GM21515 (cell line): ENCODE results near the gene ACKR4.
A peak's percentile ranks its signal among the peaks of the same experiment; 100 is the strongest.
"Not testable (repeated sequence)": the region's sequence is repeated elsewhere in the genome, so short reads cannot be mapped to it uniquely, and the experiment has no call there.

Experiments
- ATAC-seq: cut with Tn5 transposase; IDR thresholded peaks from one replicate; pipeline ENCODE4 v1.9.1; 2021; ENCODE audit not compliant: unreplicated experiment

The ACKR4 gene

DNA sequence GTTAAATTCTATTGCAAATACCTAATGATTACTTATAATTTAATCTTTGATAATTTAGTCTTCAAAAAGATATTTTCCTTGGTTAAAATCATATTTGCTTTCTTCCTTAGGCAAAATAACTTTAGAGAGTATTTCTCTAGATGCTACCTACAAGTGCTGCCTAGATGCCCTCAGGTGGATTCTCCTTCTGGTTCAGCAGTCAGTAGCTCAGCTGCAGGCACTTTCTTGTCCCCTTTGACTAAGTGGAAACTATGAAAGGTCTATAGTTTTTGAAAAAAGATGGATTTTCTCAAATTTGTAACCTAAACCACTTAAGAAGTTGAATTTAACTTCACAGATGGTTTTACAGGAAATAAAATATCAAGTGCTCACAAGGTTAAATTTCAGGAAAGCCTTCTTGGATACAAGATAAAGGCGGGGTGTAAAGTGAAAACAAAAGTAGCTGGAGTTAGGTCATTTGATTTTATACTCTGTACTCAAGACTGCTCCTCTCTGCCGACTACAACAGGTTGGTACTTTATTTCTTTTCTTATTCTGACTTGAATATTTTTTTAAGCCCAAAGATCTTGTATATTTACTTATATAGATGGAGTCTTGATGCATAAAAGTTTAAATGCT lies at the start of gene ACKR4:
ACKR4 (plus strand) TSS at position 455 of the 618 bp plus-strand sequence. CDS start 3,128 bp downstream, outside the sequence.
- no peak for ATAC-seq

DNA sequence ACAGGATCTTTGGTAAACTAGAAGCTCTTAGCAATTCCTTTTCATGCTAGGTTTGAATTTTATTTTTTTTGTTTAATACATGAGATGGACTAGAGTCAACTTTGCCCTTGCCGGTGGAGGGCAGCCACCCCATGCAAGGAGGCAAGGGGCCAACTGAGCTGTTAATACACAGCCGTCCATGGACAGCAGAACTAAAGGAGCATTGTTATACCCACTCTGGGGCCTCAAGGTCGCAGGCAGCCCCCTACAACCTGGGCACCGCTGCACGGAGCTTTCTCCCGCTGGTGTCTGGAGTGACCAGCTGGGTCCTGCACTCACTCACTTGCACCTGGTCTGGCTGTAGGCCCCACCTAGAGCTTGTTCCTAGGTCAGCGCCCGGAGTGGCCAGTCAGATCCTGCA lies 47.9 kb upstream of the ACKR4 start:
- ATAC-seq, result no peak

DNA sequence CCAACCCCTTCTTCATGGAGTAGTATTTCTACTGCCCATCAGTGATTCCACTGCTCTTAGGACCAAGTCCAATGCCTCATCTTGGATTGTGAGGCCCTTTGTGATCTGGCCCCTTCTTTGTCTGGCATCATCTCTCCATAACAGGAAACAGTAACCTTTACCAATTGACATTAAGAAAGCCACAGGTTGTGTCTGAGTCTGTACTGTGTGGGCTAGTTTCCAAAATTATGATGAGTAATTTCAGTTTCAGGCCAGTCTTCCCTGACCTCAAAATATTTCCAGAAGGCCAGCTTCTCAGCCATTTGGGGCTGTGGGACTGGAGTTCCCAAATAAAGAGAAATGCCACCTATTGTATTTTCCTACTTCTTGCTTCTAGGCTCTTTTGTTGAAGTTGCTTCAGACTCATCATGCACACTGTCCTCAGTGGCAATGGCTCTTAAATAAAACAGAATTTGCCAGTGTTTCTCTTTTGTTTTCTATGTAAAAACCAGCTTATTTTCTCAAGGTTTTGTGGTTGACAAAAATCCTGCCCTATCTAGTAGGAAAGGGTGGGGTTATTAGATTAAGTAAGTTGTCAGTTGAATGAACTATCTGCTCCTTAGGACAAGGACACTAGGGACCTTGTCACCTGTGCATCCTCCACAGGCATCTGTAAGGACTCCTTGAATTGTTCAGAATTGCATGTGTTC lies 47.0 kb upstream of the ACKR4 start:
- ATAC-seq, result peak; percentile 80

DNA sequence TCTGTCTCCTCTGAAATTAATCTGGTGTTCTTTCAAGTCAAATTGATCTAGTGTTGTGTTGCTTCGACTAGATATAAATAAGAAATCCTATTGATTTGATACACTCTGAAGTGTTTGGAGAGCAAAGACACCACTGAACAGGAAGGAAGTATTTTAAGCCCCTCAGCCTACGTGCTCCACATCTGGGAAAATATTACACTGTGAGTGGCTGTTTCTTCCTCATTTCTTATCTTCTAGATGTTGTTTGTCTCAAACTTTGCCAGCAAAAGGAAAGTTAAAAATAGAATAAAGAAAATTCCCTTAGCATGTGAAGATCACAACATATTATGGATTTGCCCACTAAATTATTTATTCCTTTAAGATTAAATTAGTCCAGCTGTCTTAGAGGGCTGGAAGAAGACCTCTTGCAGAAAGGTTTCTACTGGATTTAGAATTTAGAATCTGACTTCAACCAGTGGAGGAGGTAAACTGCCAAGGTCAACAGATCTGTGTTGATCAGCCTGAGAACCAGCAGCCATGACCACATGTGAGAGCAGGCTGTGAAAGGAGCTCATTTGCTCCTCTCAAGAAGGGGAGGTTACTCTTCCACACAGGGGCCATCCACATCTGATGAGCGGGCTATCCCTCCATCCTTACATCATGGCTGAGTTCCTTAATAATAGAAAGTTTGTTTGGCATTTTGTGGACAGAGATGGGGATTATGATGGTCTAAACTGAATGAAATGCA lies 46.3 kb upstream of the ACKR4 start:
- no peak for ATAC-seq

GRCh38 chr3:132553826-132554225 lies 43.2 kb upstream of the ACKR4 start:
- no peak for ATAC-seq

DNA sequence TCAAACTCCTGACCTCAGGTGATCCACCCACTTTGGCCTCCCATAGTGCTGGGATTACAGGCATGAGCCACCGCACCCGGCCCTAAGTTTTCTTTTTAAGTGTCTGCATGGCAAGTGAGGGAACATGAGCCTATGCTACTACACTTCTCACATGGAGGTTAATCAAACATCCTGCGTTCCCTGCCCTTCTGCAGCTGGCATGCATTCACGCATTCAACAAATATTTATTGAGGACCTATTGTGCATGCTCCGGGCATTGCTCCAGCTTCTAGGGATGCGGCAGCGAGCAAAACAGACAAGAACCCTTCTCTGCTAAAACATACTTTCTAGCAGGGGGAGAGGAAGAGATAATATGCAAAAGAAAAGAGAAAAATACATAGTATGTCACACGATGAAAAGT lies 42.6 kb upstream of the ACKR4 start:
- no peak for ATAC-seq

GRCh38 chr3:132555306-132556035 lies 41.6 kb upstream of the ACKR4 start:
- no peak for ATAC-seq

- not testable (repeated sequence) for ATAC-seq
Measured at GRCh38 chr3:132556036-132556386, 41.1 kb upstream of the ACKR4 start.

DNA sequence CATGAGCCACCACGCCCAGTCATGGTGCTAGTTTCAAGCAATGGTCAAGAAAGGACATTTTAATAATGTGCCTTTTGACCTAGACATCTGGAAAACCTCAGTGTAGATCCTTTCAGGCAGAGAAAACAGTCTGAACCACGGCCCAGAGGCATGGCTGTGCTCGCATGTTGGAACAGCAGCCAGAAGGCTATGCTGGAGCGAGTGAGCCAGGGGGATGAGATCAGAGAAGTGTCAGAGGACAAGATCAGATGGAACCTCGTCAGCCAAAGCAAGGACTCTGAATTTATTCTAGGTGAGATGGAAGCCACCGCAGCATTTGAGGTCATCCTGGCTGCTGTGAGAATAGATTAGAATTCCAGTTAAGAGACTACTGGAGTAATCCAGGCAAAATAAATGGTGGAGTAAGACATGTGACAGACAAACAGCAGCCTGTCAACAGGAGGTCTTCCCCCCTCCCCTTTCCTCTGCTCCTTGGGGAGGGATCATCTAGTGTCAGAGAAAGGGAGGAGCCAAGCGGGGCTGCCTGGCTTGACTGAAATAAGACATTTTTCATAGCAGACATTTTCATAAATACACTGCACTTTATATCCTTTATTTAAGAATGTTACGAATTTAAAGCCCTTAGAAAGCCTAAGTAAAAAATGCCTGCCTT lies 40.4 kb upstream of the ACKR4 start:
- no peak for ATAC-seq

DNA sequence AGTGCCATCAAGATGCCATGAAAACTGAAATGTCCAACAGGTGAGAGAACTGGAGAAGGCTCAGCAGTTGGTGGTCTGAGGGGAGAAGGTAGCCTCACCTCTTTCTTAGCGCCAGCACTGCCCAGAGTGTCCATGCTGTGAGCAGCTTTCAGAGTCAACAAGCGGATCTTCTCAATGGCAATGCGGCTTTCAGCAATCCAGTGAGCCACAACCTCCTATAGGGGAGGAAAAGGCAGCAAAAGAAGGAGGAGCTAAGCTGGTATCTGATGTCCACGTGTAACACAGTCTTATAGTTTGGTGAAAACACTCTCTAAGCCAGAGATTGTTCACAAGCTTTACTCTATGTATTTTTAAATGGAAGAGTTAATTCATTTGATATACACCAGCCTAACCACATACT lies 36.1 kb upstream of the ACKR4 start:
- ATAC-seq, result no peak

GRCh38 chr3:132563420-132564069 lies 33.5 kb upstream of the ACKR4 start:
- ATAC-seq, result no peak

DNA sequence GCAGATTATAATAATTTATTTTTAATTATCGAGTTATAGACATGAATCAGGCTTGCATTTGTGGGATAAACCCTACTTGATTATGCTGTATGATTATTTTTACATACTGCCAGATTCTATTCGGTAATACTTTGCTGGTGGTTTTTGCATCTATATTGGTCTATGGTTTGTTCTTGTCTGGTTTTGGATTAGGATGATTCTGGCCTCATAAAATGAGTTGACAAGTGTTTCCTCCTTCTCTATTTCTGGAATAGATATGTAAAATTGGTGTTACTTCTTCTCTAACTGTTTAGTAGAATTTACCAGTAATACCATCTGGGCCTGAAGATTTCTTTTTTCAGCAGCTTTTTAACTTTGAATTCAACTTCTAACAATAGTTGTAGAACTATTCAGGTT lies 33.0 kb upstream of the ACKR4 start:
- ATAC-seq, result no peak

DNA sequence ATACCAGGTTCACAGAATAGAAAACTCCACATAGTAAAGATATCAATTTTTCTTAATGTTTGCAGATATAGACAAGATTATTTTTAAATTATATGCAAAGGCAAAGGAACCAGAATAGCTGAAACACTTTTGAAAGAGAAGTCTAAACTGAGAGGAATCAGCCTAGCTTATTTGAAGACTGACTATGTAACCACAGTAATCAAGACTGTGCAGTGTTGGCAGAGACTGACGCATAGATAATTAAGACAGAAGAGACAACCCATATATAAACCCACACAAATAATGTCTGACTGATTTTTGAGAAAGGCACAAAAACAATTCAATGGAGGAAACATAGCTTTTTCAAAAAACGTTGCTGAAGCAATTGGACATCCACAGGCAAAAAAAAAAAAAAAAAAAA lies 28.6 kb upstream of the ACKR4 start:
- ATAC-seq, result no peak

- ATAC-seq, result no peak
Measured at GRCh38 chr3:132569153-132569552, 27.9 kb upstream of the ACKR4 start.

- ATAC-seq, result no peak
Measured at GRCh38 chr3:132569580-132569979, 27.5 kb upstream of the ACKR4 start.

DNA sequence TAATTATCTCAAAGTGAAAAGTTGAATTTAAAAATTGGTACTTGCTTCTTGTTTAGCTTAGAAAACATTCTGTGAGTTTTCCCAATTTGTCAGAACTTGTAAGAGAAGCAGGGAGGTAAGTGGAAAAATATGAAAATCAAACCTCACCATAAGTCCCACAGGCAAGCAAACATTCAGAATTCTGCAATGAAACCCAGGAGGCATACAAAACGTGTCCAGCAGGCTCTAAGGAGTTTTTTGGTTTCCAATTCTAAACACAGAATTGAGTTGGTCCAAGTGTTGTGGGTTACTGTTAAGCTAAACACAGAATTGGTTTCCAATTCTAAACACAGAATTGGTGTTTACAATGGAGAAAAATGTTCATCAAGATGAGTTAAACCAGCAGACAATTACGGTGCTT lies 27.1 kb upstream of the ACKR4 start:
- ATAC-seq, result no peak

DNA sequence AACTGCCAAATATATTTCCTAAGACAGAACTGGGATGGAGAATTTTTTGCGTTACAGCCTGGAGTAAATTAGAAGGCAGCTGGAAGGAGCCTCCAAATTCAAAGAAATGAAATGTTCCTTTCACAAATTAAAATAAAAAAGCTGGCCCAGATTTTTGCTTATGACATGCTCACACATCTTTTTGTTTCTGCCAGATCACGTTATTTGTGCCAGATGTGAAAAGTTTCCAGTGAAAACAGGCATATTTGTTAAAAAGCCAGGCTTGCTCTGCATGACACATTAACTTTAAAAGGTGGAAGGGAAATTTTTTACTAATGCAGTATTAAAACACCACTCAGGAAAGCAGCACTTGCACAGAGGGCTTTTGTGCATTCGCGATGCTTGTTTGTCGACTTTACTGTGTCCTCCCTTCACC lies 23.3 kb upstream of the ACKR4 start:
- no peak for ATAC-seq

GRCh38 chr3:132587401-132587800 lies 9.7 kb upstream of the ACKR4 start:
- ATAC-seq, result no peak

DNA sequence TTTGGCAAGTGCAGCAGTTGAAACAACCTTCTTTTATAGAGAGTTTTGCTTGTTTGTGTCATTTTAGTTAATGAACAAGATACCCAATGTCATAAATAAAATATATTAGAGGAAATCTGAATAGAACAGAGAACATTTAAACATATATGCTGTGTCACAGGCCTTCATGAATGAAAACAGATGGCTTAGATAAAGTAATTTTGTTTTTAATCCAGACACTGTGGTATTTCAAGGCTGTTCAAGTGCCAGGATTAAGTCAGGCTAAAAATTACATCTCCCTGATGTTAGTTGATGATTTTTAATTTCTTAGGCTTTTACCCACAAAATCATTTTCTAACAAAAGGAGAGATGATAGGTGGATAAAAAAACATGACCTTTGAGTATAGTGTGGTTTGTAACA lies 4.9 kb upstream of the ACKR4 start:
- ATAC-seq, result no peak

DNA sequence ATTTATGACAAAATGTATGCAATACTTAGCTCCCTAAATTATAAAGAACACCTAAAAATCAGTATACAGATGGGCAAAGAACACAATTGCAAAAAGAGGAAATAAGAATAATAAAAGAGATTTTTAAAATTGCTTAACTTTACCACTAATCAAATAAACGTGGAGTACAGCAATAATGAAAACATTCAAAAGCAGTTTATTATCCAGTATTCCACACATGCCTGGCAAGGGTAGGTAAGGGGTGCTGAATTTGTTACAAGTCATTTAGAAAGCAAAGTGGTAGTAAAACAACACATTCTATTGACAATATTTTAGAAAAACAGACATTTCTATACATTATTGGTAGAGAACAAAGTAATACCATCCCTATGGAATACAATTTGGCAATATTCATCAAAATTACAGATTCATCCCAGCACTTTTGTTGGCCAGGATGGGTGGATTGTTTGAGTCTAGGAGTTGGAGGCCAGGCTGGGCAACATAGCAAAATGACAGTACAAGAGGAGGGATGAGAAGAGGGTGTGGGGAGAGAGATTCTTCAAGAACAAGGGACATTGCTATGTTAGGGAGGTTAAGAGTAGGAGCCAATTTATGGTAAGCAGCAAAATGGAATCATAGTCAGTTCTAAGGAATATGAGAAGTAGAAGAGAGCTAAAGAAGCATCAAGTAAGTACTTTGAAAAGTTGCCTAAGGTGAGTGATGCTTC lies 3.7 kb upstream of the ACKR4 start:
- no peak for ATAC-seq
